GM12878 (cell line): Measurements from ENCODE around the gene TTC31. TPM values are rescaled to one million over a fixed set of nuclear protein-coding genes. Genes with fewer than 3 reads are reported as not detected.

Experiments
- ATF7 ChIP-seq: fragments of 450-650 bp; IDR thresholded peaks from 2 replicates; pipeline ENCODE4 v1.6.1; 2016; ENCODE audit warnings: low read depth, mild to moderate bottlenecking
- CHD1 ChIP-seq: IDR thresholded peaks from 2 replicates; pipeline ENCODE4 v1.6.1; 2012; ENCODE audit warnings: low read depth, low read length, improper control_type of control experiment
- FOXK2 ChIP-seq: fragments of 450-650 bp; IDR thresholded peaks from 2 replicates; pipeline ENCODE4 v1.6.1; 2017; ENCODE audit warnings: mild to moderate bottlenecking, moderate library complexity
- IKZF1 ChIP-seq: fragments of 450-650 bp; conservative IDR thresholded peaks from 2 replicates; pipeline ENCODE4 v1.6.1; 2017; ENCODE audit warnings: antibody characterized with exemption, mild to moderate bottlenecking
- MYC ChIP-seq: IDR thresholded peaks from 2 replicates; pipeline ENCODE4 v1.6.1; 2011; ENCODE audit warnings: mild to moderate bottlenecking, low read length, moderate library complexity, inconsistent platforms; ENCODE audit not compliant: insufficient read depth, insufficient replicate concordance, insufficient read length, severe bottlenecking
- NRF1 ChIP-seq: conservative IDR thresholded peaks from 2 replicates; pipeline ENCODE4 v1.6.1; 2011; ENCODE audit warnings: mild to moderate bottlenecking, low read depth, low read length, improper control_type of control experiment
- RB1 ChIP-seq: fragments of 450-650 bp; formaldehyde crosslinking; IDR thresholded peaks from 2 replicates; pipeline ENCODE4 v1.6.1; 2017; ENCODE audit warnings: mild to moderate bottlenecking, borderline replicate concordance
- SPI1 ChIP-seq: IDR thresholded peaks from 2 replicates; pipeline ENCODE4 v1.6.1; 2011; ENCODE audit warnings: low read depth, mild to moderate bottlenecking, low read length, moderate library complexity, borderline replicate concordance; ENCODE audit not compliant: insufficient read depth
- polyA plus RNA-seq, 11 experiments: library from polyadenylated mRNA; depleted of rRNA in 4 of 11; unstranded in 6 of 11; stranded (reverse) in 5 of 11; fragments of >200 nt; fragmentation: Nextera tagmentation in 4 of 11; fragmentation: Illumina TruSeq in 1 of 11; extraction: Ambion mirVana in 4 of 11; extraction: Trizol in 1 of 11; gene quantifications; 1 replicate in 1 of 11; 2 replicates in 10 of 11; pipeline versions ENCODE4 v1.2.1 to v1.2.3, GENCODE V29; 2011 to 2016; ENCODE audit warnings: inconsistent platforms in 2 of 11, missing spikeins in 2 of 11, low read depth in 1 of 11
- total RNA-seq, 4 experiments: library from RNA; depleted of rRNA in 3 of 4; stranded (reverse); fragments of >200 nt in 3 of 4; fragmentation: Illumina TruSeq in 1 of 4; extraction: Trizol in 1 of 4; gene quantifications; 2 replicates each; pipeline versions ENCODE4 v1.2.1 to v1.2.3, GENCODE V29; 2013 to 2021
- TF ChIP-seq, protein P1 (sequence below): fragments of 450-650 bp; IDR thresholded peaks from 2 replicates; pipeline ENCODE4 v1.6.1; 2017; ENCODE audit warnings: mild to moderate bottlenecking
- TF ChIP-seq, protein P2 (sequence below): fragments of 450-650 bp; formaldehyde crosslinking; IDR thresholded peaks from 2 replicates; pipeline ENCODE4 v1.4.0; 2020; ENCODE audit warnings: mild to moderate bottlenecking, moderate library complexity
- TF ChIP-seq, protein P3 (sequence below): fragments of 450-650 bp; formaldehyde crosslinking; IDR thresholded peaks from 2 replicates; pipeline ENCODE4 v1.5.0; 2022; ENCODE audit warnings: mild to moderate bottlenecking, missing genetic modification characterization
- TF ChIP-seq, protein P4 (sequence below): fragments of 450-650 bp; IDR thresholded peaks from 2 replicates; pipeline ENCODE4 v1.6.1; 2016; ENCODE audit warnings: mild to moderate bottlenecking
- TF ChIP-seq, protein P5 (sequence below): IDR thresholded peaks from 2 replicates; pipeline ENCODE4 v1.6.1; 2012; ENCODE audit warnings: improper control_type of control experiment, low read depth, low read length; ENCODE audit not compliant: insufficient replicate concordance

Gene TTC31
- total and polyA plus RNA-seq, 10 of the 15 experiments (the other 5 are each of a cell fraction or from before 2014, with no cell fraction given), result 6.5 to 34.9 (median 25.9) TPM

DNA sequence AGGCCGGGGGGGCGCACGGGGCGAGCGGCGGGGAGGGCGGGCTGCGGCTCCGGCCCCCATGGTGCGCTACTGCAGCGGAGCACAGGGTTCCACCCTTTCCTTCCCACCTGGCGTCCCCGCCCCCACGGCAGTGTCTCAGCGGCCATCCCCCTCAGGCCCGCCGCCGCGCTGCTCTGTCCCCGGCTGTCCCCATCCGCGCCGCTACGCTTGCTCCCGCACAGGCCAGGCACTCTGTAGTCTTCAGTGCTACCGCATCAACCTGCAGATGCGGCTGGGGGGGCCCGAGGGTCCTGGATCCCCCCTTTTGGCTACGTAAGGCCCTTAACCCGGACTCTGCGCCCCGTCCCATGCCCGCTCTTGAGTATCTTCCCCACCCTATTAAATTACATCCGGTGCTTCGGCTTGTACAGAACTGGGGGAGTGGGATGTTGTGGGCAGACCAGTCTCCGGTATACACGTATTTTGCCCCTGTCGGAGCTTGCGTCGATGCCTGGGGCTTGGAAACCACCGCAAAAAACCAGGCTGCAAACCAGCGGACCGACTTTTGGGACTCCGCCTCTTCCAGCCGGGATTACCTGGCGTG lies 25.2 kb upstream of the TTC31 start (continued):
- TF ChIP-seq, protein P1, sequence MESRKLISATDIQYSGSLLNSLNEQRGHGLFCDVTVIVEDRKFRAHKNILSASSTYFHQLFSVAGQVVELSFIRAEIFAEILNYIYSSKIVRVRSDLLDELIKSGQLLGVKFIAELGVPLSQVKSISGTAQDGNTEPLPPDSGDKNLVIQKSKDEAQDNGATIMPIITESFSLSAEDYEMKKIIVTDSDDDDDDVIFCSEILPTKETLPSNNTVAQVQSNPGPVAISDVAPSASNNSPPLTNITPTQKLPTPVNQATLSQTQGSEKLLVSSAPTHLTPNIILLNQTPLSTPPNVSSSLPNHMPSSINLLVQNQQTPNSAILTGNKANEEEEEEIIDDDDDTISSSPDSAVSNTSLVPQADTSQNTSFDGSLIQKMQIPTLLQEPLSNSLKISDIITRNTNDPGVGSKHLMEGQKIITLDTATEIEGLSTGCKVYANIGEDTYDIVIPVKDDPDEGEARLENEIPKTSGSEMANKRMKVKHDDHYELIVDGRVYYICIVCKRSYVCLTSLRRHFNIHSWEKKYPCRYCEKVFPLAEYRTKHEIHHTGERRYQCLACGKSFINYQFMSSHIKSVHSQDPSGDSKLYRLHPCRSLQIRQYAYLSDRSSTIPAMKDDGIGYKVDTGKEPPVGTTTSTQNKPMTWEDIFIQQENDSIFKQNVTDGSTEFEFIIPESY, result no peak
- TF ChIP-seq, protein P2, sequence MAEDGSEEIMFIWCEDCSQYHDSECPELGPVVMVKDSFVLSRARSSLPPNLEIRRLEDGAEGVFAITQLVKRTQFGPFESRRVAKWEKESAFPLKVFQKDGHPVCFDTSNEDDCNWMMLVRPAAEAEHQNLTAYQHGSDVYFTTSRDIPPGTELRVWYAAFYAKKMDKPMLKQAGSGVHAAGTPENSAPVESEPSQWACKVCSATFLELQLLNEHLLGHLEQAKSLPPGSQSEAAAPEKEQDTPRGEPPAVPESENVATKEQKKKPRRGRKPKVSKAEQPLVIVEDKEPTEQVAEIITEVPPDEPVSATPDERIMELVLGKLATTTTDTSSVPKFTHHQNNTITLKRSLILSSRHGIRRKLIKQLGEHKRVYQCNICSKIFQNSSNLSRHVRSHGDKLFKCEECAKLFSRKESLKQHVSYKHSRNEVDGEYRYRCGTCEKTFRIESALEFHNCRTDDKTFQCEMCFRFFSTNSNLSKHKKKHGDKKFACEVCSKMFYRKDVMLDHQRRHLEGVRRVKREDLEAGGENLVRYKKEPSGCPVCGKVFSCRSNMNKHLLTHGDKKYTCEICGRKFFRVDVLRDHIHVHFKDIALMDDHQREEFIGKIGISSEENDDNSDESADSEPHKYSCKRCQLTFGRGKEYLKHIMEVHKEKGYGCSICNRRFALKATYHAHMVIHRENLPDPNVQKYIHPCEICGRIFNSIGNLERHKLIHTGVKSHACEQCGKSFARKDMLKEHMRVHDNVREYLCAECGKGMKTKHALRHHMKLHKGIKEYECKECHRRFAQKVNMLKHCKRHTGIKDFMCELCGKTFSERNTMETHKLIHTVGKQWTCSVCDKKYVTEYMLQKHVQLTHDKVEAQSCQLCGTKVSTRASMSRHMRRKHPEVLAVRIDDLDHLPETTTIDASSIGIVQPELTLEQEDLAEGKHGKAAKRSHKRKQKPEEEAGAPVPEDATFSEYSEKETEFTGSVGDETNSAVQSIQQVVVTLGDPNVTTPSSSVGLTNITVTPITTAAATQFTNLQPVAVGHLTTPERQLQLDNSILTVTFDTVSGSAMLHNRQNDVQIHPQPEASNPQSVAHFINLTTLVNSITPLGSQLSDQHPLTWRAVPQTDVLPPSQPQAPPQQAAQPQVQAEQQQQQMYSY (CRISPR knock-in tag), result no peak
- peak; percentile 96 for TF ChIP-seq IKZF1
- TF ChIP-seq RB1, result peak; percentile 81
- TF ChIP-seq CHD1, result no peak
- TF ChIP-seq, protein P3, sequence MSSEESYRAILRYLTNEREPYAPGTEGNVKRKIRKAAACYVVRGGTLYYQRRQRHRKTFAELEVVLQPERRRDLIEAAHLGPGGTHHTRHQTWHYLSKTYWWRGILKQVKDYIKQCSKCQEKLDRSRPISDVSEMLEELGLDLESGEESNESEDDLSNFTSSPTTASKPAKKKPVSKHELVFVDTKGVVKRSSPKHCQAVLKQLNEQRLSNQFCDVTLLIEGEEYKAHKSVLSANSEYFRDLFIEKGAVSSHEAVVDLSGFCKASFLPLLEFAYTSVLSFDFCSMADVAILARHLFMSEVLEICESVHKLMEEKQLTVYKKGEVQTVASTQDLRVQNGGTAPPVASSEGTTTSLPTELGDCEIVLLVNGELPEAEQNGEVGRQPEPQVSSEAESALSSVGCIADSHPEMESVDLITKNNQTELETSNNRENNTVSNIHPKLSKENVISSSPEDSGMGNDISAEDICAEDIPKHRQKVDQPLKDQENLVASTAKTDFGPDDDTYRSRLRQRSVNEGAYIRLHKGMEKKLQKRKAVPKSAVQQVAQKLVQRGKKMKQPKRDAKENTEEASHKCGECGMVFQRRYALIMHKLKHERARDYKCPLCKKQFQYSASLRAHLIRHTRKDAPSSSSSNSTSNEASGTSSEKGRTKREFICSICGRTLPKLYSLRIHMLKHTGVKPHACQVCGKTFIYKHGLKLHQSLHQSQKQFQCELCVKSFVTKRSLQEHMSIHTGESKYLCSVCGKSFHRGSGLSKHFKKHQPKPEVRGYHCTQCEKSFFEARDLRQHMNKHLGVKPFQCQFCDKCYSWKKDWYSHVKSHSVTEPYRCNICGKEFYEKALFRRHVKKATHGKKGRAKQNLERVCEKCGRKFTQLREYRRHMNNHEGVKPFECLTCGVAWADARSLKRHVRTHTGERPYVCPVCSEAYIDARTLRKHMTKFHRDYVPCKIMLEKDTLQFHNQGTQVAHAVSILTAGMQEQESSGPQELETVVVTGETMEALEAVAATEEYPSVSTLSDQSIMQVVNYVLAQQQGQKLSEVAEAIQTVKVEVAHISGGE (CRISPR knock-in tag), result peak; percentile 58
- no peak for TF ChIP-seq NRF1
- no peak for TF ChIP-seq MYC
- no peak for TF ChIP-seq SPI1
- TF ChIP-seq ATF7, result peak; percentile 76; the same call in 1 of the 2 replicates
- TF ChIP-seq, protein P4, sequence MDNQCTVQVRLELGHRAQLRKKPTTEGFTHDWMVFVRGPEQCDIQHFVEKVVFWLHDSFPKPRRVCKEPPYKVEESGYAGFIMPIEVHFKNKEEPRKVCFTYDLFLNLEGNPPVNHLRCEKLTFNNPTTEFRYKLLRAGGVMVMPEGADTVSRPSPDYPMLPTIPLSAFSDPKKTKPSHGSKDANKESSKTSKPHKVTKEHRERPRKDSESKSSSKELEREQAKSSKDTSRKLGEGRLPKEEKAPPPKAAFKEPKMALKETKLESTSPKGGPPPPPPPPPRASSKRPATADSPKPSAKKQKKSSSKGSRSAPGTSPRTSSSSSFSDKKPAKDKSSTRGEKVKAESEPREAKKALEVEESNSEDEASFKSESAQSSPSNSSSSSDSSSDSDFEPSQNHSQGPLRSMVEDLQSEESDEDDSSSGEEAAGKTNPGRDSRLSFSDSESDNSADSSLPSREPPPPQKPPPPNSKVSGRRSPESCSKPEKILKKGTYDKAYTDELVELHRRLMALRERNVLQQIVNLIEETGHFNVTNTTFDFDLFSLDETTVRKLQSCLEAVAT, result peak; percentile 73
- TF ChIP-seq, protein P5, sequence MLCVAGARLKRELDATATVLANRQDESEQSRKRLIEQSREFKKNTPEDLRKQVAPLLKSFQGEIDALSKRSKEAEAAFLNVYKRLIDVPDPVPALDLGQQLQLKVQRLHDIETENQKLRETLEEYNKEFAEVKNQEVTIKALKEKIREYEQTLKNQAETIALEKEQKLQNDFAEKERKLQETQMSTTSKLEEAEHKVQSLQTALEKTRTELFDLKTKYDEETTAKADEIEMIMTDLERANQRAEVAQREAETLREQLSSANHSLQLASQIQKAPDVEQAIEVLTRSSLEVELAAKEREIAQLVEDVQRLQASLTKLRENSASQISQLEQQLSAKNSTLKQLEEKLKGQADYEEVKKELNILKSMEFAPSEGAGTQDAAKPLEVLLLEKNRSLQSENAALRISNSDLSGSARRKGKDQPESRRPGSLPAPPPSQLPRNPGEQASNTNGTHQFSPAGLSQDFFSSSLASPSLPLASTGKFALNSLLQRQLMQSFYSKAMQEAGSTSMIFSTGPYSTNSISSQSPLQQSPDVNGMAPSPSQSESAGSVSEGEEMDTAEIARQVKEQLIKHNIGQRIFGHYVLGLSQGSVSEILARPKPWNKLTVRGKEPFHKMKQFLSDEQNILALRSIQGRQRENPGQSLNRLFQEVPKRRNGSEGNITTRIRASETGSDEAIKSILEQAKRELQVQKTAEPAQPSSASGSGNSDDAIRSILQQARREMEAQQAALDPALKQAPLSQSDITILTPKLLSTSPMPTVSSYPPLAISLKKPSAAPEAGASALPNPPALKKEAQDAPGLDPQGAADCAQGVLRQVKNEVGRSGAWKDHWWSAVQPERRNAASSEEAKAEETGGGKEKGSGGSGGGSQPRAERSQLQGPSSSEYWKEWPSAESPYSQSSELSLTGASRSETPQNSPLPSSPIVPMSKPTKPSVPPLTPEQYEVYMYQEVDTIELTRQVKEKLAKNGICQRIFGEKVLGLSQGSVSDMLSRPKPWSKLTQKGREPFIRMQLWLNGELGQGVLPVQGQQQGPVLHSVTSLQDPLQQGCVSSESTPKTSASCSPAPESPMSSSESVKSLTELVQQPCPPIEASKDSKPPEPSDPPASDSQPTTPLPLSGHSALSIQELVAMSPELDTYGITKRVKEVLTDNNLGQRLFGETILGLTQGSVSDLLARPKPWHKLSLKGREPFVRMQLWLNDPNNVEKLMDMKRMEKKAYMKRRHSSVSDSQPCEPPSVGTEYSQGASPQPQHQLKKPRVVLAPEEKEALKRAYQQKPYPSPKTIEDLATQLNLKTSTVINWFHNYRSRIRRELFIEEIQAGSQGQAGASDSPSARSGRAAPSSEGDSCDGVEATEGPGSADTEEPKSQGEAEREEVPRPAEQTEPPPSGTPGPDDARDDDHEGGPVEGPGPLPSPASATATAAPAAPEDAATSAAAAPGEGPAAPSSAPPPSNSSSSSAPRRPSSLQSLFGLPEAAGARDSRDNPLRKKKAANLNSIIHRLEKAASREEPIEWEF, result no peak
- TF ChIP-seq FOXK2, result no peak
